WERI-Rb-1 (cell line): ENCODE measurements around the gene GPC5.

Experiments
- DNase-seq: peaks from one replicate; pipeline ENCODE4 v3.0.0-alpha.2; 2020
- H3K27ac ChIP-seq: fragments of 250-450 bp; sonication (Bioruptor Pico); 2 replicates; pipeline ENCODE4 v1.5.1; 2020; ENCODE audit warnings: mild to moderate bottlenecking, moderate library complexity
- H3K27me3 ChIP-seq: fragments of 250-450 bp; sonication (Bioruptor Pico); 2 replicates; pipeline ENCODE4 v1.5.1; 2021; ENCODE audit warnings: mild to moderate bottlenecking, low read depth, moderate library complexity; ENCODE audit not compliant: insufficient read depth, severe bottlenecking
- H3K36me3 ChIP-seq: fragments of 250-450 bp; sonication (Bioruptor Pico); 2 replicates; pipeline ENCODE4 v1.5.1; 2020; ENCODE audit warnings: mild to moderate bottlenecking, moderate library complexity
- H3K4me3 ChIP-seq: 2 replicates; pipeline ENCODE4 v1.5.1; 2011; ENCODE audit warnings: low read depth, mild to moderate bottlenecking, control low read depth, low read length
- H3K9me3 ChIP-seq: fragments of 250-450 bp; sonication (Bioruptor Pico); 2 replicates; pipeline ENCODE4 v1.5.1; 2021; ENCODE audit warnings: mild to moderate bottlenecking, moderate library complexity; ENCODE audit not compliant: severe bottlenecking
- TF ChIP-seq, protein P1 (sequence below): IDR thresholded peaks from 2 replicates; pipeline ENCODE4 v1.5.1; 2011; ENCODE audit warnings: low read depth, mild to moderate bottlenecking, control low read depth, inconsistent platforms, low read length

GPC5 gene

DNA sequence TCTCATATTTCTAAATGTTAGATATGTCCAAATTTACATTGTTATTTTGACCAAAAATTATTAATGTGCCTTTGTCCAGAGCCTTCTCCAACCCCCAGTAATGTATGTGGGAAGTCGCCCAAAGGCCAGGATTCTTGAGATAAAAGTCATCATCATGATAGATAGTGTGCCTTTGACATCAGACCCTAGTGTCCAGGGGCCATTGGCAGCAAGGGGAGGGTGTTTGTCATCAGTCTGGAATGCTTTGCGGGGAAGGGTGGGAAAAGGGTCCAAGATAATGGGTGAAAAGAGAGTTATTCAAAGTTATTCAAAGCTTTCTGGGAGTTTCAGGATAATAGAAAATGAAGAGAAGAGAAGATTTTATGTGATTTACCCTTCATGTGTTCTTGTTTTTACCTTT is 918.6 kb downstream of the GPC5 start:
- no peaks in the 10 kb centered on the region for H3K9me3 ChIP-seq
- H3K36me3 ChIP-seq: no peaks in the 10 kb centered on the region
- no peak overlapping the region for H3K27ac ChIP-seq
- H3K4me3 ChIP-seq: no peak overlapping the region
- no peak for DNase-seq
- TF ChIP-seq, protein P1, sequence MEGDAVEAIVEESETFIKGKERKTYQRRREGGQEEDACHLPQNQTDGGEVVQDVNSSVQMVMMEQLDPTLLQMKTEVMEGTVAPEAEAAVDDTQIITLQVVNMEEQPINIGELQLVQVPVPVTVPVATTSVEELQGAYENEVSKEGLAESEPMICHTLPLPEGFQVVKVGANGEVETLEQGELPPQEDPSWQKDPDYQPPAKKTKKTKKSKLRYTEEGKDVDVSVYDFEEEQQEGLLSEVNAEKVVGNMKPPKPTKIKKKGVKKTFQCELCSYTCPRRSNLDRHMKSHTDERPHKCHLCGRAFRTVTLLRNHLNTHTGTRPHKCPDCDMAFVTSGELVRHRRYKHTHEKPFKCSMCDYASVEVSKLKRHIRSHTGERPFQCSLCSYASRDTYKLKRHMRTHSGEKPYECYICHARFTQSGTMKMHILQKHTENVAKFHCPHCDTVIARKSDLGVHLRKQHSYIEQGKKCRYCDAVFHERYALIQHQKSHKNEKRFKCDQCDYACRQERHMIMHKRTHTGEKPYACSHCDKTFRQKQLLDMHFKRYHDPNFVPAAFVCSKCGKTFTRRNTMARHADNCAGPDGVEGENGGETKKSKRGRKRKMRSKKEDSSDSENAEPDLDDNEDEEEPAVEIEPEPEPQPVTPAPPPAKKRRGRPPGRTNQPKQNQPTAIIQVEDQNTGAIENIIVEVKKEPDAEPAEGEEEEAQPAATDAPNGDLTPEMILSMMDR: no peak
- H3K27me3 ChIP-seq: no peaks in the 10 kb centered on the region

DNA sequence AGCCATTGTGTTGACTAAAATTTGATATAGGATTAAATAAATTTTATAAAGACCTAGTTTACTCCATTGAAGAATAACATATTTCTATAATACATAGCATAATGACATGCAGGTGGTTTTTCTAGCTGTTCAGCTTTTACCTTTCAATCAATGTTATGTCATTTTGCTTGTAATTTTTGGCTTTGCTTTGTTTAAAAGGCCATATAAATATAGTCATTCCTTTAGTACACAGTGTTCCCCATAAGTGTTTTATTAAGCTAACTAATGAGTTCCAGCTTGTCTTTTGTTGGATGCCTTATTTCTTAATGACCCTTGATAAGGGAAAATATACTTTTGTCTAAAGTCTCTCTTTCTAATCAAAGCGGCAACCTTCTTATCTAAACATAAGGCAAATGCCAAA is 921.9 kb downstream of the GPC5 start:
- TF ChIP-seq, protein P1: no peak
- no peaks in the 10 kb centered on the region for H3K9me3 ChIP-seq
- H3K4me3 ChIP-seq: no peak overlapping the region
- DNase-seq: no peak
- no peaks in the 10 kb centered on the region for H3K27me3 ChIP-seq
- H3K27ac ChIP-seq: no peak overlapping the region
- no peaks in the 10 kb centered on the region for H3K36me3 ChIP-seq

DNA sequence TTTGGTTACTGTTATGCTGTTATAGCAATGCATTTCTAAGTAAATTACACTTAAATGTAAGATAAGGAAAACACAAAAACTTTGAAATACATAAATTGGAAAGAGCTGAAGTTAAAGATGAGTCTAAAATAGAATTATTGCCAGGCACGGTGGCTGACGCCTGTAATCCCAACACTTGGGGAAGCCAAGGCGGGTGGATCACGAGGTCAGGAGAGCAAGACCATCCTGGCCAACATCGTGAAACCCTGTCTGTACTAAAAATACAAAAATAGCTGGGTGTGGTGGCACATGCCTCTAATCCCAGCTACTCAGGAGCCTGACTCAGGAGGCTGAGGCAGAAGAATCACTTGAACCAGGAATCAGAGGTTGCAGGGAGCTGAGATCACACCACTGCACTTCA is 922.8 kb downstream of the GPC5 start:
- Histone ChIP-seq H3K4me3 (no peak overlapping the region), H3K27ac (no peak overlapping the region), H3K27me3 (no peaks in the 10 kb centered on the region), H3K9me3 (no peaks in the 10 kb centered on the region), H3K36me3 (no peaks in the 10 kb centered on the region)
- no peak for DNase-seq
- TF ChIP-seq, protein P1: no peak

DNA sequence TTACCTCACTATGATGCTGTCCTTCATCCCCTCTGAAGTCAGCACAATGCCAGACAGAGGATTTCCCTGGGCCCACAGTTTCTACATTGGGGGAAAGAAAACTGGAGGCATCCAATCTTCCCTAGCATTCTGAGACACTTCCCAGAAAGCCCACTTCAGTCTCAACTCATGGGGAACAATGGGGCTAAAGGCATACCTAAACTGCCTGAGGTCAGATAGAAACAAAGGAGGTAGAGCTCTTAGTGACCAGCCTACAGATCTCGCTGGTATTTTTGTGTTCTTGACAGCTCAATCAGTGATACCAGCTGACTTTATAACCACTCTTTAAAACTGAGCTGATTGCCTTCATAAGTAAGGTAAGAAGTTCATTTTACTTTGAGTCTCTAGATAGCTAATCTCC is 947.2 kb downstream of the GPC5 start:
- DNase-seq: no peak
- TF ChIP-seq, protein P1: no peak
- H3K4me3 ChIP-seq: no peak overlapping the region
- H3K27ac ChIP-seq: no peak overlapping the region
- no peaks in the 10 kb centered on the region for H3K9me3 ChIP-seq
- no peaks in the 10 kb centered on the region for H3K36me3 ChIP-seq
- no peaks in the 10 kb centered on the region for H3K27me3 ChIP-seq

DNA sequence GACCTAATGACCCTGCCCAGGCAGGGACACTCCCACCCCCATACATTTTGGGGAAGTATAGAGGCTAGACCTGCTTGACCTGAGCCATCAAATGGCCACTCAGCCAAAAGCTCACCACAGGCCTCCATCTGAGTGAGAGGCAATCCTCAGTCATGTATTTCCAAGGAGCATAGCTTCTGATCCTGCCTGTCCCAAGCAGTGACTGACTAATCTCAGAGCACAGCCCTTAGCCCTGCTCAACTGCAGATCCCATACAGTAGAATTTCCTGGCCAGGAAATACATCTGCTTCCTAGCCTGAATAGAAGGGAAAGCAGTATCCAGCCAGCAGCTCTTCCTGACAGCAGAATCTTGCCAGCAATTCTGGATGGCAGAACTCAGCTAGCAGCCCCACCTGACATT is 947.6 kb downstream of the GPC5 start:
- DNase-seq: no peak
- Histone ChIP-seq H3K36me3 (no peaks in the 10 kb centered on the region), H3K9me3 (no peaks in the 10 kb centered on the region), H3K4me3 (no peak overlapping the region), H3K27me3 (no peaks in the 10 kb centered on the region), H3K27ac (no peak overlapping the region)
- TF ChIP-seq, protein P1: no peak

DNA sequence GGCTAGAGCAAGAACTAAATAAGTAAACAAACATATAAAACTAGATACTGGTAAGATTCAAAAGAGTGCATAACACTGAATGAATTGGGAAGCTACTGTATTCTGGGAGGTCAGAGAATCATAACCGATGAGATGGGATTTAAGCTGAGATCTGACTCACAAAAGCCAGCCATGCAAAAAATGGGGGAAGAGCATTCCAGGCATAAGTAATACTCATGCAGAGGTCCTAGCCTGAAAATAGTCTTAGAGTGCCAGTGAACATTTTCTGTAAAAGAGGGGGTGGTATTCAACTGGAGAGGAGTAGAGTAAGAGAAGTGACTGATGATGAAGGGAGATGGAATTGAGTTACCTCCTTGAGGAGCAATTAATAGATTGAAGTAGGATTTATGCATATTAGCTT is 956.2 kb downstream of the GPC5 start:
- Histone ChIP-seq H3K27ac (no peak overlapping the region), H3K27me3 (no peaks in the 10 kb centered on the region), H3K4me3 (no peak overlapping the region), H3K9me3 (peaks cover 8% of the 10 kb centered on the region), H3K36me3 (no peaks in the 10 kb centered on the region)
- no peak for DNase-seq
- TF ChIP-seq, protein P1: no peak
